NCI-H2227 (cell line): ENCODE results near the gene SERPING1.
A peak's percentile ranks its signal among the peaks of the same experiment; 100 is the strongest.

Experiments
- DNase-seq: peaks from one replicate; lab custom pipeline; 2025; ENCODE audit not compliant: unreplicated experiment; lab: John Stamatoyannopoulos, UW

Gene SERPING1

DNA sequence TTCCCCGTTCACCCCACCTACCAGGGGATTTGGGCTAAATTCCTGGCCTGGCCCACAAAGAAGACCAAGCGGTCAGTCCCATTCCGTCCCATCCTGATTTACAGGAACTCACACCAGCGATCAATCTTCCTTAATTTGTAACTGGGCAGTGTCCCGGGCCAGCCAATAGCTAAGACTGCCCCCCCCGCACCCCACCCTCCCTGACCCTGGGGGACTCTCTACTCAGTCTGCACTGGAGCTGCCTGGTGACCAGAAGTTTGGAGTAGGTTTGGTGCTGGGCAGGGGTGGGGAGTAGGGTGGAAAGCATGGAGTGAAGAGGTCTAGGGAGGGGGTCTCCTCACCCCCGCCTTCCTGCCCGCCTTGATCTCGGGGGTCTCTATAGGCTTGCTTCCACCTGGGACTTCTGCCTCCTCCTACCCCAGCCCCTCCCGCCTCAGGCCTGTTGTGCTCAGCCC, at the start of gene SERPING1:
SERPING1 (plus strand) TSS at position 225 of the 455 bp plus-strand sequence. CDS start 586 bp downstream, outside the sequence.
- no peak for DNase-seq

DNA sequence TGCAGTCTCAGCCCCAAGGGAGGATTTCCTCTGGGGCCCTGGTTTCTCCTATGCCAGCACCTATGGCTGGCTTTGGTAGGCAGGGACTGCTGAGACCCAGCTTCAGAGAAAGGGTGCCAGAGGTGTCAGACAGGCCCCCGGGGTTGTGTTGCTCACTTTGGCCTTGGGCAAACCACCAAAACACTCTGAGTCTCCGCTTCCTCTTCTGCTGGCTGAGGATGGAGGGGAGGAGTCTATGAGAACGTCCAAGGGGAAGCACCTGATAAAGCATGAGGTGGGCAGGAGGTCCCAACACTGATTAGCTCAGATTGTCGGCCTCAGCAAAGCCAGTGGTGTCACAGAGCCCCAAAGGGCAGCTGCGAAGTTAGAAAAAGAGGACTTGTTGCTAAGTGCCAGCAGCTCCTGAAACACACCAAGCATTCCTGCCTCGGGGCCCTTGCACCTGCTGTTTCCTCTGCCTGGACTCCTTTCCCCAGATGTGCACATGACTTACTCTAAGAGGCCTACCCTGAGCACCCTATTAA, 49.6 kb upstream of the SERPING1 start:
- no peak for DNase-seq

DNA sequence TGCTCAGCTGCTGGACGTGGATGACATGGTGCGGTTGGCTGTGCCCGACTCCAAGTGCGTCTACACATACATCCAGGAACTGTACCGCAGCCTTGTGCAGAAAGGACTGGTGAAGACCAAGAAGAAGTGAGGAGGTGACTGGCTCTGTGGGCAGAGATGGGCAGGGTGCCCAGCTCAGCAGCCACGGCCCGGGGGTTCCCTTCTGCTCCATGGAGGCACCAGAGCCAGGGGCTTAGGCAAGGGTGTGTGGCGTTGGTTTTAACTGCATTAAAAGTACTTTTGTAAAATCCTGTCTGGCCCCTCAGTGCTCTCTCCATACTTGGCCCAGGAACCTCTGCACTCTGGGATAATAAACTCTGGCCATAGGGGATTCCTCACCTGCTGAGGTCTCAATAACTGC, 47.5 kb upstream of the SERPING1 start:
- no peak for DNase-seq

DNA sequence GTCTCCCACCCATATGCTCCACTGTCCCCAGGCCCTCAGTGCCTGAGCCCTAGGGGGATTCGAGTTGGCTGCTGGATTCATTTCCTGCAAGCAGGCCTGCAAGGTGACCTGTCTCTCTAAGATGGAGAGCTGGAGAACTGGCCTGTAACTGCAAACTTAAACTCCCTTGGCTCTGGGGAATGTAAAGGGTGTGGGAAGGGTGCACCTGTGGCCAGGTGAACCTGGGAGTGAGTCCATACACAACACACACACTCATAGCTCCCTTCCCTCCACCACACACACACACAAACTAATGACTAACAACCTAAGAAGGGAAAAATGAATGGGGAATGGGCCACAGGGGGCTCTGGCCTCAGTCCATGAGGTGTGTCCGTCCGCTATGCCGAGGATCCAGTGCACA, 45.5 kb upstream of the SERPING1 start:
- no peak for DNase-seq

DNA sequence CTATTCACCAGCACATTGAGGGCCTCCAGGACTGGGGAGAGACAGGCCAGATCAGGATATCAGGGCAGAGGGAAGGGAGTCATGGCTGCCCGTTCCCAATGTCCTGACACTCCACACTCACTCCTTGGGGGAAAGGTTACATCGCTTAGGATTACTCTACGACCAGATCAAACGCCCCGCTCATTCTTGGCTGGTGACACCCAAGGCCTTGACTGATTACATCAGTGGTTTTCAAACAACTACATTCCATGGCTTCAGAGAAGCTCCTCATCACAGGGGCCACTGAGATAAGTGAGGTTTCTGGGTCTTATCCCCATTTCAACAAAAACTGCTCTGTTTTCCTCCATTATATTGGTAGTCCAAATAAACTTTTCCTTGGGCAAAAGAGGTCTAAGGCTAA, 45.0 kb upstream of the SERPING1 start:
- DNase-seq, result no peak

DNA sequence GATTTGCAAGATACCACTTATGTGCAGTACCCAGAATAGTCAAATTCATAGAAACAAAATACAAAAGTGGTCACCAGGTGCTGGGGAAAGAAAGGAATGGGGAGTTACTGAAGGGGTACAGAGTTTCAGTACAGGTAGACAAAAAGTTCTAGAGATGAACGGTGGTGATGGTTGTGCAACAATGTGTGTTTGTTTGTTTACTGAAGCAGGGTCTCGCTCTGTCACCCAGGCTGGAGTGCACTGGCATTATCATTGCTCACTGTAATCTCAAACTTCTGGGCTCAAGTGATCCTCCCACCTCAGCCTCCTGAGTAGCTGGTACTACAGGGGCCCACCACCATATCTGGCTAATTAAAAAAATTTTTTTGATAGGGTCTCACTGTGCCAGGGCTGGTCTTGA, 42.1 kb upstream of the SERPING1 start:
- DNase-seq, result no peak

DNA sequence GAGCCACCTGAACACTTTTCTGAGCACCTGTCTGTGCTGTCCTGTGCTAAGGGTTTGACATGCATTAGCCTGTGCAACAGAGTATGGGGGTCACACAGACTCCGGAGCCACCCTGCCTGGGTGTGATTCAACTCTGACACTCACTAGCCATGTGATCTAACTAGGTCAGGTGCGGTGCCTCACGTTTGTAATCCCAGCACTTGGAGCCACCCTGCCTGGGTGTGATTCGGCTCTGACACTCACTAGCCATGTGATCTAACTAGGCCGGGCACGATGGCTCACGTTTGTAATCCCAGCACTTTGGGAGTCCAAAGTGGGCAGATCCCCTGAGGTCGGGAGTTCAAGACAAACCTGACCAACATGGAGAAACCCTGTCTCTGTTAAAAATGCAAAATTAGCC, 41.4 kb upstream of the SERPING1 start:
- DNase-seq, result no peak

DNA sequence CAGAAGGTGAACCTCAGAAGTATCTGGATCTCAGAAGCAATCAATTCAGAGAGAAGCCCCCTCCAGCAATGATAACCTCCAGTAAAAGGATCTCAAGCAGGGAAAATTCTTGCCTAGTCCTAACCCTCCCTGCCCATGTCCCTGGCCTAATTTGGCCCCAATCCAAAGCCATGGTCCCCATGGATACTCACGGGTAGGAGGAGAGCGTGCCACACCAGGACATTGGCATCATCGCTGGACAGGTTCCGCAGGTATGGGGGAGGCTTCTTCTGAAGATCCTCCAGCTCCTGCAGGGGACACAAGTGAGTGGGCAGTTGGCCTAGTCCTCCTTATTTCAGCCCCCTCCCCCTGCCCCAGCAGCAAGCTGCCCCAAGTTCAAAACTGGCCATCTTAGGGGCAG, 37.3 kb upstream of the SERPING1 start:
- no peak for DNase-seq

DNA sequence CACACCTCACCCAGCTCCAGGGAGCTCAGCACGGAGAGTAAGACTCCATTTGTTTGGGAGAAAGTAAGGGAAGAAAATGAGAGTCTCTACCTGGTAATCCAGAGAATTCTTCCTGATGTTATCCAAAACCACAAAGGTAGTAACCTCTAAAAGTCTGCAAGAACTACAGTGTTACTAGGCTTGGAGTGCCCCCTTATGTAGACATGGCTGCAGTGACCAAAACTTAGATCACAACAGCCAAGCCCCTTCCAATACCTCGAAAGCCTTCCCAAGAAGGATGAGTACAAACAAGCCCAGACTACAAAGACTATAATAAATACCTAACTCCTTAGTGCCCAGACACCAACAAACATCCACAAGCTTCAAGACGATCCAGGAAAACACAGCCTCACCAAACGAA, 34.9 kb upstream of the SERPING1 start:
- no peak for DNase-seq

DNA sequence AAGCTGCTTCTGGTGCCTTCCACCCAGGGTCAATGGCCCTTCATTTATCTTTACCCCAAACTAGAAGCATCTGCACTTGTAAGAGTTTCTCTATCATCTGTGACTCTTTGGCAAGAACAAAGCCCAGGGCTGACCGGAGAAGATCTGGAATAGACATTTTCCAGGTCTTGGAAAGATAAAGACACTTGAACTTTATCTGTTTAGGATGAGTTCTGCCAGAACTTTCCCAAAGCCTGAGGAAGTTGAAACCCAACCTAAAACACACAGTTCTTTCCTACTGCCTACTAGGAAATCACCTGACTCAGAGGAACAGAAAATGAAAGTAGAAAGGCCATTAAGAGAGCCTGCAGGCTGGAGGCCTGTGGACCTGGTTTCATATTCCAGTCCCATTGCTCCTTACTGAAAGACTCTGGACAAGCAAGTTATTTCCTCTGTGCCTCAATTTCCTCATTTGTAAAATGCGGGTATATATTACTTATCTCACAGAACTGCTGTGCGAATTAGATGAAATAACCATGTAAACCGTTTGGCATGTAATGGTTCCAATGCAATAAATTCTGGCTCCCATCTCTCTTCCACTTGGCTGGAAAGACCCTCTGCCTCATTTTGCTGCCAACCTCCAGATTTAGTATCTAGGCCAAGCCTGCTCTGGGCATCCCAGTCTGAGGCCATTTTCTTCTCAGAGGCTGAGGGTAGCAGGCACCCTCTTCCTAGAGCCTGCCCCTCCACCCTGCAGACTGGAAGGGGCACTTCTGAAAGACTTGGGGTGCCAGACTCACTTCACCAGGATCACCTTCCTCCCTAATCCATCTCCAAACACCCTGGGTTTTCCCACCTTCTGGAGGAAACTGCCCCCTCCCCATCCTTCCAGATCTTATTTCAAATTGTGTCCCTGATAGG, 31.2 kb upstream of the SERPING1 start:
- DNase-seq, result peak; percentile 26

DNA sequence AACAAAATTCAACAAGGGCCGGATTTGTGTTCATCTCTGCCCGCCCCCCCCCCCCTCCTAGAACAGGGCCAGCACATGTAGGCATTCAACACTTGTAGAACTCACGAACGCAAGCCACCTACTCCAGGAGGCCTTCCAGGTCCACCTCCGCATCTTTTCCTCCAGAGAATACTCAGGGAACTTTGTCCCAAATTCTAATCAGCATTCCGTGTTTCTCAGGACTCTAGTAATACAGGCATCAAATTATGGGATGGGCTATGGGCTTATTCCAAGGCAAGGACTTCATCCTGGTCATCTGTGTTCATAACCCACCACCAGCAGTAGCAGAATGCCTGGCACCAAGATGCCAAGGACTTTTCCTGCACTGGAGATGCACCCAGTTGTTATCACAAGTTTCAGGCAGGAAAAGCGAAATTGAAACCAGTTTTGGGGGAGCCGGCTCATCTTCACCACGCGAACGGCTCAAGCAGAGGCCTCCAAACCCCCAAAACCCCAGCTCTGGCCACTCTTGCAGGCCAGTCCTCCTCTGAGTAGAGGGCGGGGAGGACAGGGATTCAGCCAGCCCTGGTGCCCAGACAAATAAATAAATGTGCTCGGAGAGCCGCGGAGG, 30.5 kb upstream of the SERPING1 start:
- DNase-seq, result peak; percentile 59

DNA sequence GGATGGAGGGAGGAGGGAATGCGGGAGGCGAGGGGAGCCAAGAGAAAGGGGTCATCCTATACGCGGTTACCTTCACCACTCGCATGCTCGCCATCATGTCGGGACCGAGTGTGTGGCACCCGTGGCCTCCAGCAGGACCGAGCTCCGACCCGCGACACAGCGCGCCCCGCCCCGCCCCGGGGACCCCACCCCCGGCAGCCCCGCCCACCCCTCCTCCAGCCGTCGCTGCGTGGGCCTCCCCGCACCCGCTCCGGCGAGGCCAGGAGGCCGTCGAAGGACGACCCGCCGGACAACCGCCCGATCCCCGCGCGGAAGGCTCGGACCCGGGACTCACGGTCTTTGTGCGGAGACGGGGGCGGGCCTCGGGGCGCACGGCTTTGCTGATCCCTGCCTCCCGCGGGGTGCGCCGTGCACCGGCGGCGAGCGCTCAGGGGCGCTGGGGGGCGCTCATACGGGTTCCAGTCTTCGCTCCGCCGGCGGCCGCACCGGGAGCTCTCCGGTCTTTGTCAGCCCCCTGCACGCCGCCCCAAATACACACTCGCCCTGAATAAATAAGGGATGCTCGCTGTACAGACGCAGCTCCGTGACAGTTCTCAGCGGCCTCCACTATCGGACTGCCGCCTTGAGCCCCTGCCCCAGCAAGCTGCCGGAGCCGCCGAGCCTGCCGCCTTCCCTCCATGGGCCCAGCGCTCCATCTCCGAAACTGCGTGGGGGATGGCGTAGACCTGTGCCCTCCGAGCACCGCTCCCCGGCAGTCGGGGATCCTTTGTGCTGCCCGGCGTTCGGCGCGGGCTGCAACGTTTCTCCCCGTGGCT, 29.8 kb upstream of the SERPING1 start, which contains the start of gene UBE2L6:
UBE2L6 (minus strand) TSS at position 158 of the 815 bp plus-strand sequence; CDS start at position 97, 61 bp downstream.
- DNase-seq, result peak; percentile 71

DNA sequence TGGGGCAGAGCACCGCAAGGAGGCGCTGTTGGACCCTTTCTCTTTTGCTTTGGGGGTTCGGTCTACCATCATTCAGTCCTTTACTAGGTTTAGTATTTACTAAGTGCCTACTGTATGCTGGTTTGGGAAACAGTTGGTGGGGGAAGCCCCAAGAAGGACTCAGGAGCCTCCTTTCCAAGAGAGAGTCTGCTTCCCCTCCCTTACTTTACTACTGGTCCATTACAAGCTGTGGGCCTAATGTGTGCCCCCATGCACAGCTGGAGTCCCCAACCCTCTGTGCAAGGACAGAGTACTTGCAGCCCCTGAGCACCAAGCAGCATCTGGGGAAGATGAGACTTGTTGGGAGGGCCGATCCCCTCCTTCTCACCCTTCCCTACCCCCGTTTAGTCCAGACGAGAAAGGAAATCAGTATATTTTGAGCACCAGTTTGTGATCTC, 29.1 kb upstream of the SERPING1 start:
- peak; percentile 92 for DNase-seq

DNA sequence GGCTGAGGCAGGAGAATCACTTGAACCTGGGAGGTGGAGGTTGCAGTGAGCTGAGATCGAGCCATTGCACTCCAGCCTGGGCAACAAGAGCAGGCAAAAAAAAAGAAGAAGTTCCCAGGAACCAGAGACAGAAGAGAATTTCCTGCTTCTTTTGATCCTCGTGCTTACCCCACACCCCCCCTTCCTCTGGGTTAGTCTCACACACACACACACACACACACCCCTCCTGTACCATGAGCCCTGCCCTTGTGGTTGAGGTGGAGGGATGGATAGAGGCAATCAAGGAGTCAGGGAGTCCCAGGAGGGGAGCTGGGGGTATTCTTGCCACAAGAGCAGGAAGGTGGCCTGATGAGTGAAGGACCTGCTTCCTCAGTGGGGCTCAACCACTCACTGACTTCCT, 25.9 kb upstream of the SERPING1 start:
- no peak for DNase-seq

DNA sequence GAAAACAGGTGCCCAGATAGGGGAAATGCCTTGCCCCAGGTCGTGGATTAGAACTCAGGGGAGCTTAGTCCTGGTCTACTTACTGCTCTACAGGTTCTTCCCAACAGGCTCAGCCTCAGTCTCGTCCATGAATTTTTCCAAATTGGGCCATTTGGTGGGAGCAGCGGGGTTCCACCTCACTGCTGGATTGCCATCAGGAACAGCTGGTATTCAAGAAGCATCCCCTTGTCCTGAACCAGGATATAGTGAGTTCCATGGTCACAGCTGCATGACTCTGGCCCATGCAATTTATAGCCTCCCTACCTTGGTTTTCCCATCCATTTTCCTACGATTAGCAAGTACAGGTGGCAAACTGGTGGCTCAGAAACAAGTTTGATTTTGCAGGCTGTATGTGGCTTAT, 23.4 kb upstream of the SERPING1 start:
- no peak for DNase-seq

DNA sequence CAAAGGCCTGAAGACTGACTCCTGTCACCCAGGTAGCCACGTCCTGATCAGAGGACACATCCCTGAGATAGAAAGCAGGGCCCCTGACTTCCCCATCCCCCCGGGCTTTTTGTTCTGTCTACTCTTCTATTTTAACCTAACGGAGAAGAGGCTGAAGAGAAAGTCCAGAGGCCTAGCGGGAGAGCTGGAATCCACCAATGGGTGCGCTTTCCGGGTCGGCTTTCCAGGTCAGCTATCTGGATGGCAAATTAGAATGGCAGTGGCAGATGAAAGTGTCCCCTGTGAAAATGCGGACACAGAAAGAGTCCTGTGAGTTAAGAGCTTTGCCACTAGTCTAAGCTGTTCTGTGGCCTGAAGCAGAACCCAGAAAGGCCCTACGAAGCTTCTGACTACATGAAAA, 13.1 kb upstream of the SERPING1 start:
- no peak for DNase-seq

DNA sequence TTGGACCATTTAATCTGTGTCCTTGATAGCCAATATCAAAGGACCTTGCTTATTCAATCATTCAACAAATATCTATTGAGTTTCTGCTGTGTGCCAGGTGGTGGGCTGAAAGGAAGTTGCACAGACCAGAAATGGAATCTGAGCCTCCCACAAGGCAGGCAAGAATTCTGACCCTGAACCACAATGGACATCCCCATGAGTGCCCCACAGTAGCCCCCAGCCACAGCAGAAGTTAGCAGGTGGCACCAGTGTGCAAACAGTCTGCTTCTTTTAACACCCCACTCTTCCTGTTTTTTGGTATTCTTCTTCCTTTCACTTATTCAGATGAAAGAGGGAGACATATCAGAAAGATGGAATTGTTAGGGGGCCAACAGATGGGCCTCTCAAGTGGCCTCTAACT, 12.2 kb upstream of the SERPING1 start:
- no peak for DNase-seq

DNA sequence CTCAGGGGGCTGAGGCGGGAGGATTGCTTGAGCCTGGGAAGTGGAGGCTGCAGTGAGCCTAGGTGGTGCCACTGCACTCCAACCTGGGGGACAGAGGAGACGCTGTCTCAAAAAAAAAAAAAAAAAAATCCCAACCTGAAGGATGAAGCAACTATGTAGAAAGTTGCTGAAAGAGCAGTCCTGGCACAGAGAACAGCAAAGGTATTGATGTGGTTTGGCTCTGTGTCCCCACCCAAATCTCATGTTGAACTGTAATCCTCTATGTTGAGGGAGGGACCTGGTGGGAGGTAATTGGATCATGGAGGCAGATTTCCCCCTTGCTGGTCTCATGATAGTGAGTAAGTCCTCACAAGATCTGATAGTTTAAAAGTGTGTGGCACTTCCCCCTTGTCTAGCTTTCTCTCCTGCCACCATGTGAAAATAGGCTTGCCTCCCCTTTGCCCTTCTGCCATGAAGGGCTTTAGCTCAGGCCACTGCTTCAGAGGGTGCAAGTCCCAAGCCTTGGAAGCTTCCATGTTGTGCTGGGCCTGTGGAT, 10.7 kb upstream of the SERPING1 start:
- DNase-seq, result no peak

DNA sequence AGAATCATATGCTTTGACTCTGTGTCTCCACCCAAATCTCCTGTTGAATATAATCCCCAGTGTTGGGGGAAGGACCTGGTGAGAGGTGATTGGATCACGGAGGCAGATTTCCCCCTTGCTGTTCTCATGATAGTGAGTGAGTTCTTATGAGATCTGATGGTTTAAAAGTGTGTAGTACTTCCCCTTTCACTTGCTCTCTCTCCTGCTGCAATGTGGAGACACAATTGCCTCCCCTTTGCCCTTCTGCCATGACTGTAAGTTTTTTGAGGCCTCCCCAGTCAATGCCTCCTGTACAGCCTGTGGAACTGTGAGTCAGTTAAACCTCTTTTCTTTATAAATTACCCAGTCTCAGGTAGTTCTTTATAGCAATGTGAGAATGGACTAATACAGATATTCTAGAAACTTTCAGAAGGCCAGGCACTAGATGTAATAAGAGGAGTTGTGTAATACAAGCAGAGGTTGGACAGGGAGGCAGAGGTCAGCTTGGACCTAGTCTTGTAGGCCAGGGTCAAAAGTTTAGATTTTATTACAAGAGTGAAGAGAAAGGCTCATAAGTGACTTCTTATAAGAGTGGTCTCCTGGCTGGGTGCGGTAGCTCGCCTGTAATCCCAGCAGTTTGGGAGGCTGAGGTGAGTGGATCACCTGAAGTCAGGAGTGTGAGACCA, 9.3 kb upstream of the SERPING1 start:
- DNase-seq, result no peak

DNA sequence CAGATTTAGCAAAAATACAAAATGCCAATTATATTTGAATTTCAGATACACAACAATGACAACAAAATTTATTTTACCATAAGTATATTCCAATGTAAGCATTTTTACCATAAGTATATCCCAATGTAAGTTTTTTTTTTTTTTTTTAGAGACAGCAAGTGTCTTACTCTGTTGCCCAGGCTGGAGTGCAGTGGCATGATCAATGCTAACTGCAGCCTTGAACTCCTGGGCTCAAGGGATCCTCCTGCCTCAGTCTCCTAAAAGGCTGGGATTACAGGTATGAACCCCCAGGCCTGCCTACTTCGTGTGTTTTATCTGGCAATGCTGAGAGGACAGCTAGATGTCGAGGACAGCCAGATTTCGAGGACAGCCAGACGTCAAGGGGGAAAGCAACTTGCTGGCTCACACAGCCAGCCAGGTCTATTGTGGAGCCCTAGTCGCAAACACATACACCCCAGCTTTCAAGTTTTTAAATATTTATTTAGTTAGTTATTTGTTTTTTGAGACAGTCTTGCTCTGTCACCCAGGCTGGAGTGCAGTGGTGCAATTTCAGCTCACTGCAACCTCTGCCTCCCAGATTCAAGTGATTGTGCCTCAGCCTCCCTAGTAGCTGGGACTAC, 1.1 kb upstream of the SERPING1 start:
- DNase-seq, result no peak
